ENCODE results near the gene FNDC3B. TPM values are rescaled to one million over a fixed set of nuclear protein-coding genes. Genes with fewer than 3 reads are reported as not detected.
A peak's percentile ranks its signal among the peaks of the same experiment; 100 is the strongest.

The FNDC3B gene
- total RNA-seq, 4 donors from 2014 or later = 23.9 to 61.9 (median 37.0) TPM

DNA sequence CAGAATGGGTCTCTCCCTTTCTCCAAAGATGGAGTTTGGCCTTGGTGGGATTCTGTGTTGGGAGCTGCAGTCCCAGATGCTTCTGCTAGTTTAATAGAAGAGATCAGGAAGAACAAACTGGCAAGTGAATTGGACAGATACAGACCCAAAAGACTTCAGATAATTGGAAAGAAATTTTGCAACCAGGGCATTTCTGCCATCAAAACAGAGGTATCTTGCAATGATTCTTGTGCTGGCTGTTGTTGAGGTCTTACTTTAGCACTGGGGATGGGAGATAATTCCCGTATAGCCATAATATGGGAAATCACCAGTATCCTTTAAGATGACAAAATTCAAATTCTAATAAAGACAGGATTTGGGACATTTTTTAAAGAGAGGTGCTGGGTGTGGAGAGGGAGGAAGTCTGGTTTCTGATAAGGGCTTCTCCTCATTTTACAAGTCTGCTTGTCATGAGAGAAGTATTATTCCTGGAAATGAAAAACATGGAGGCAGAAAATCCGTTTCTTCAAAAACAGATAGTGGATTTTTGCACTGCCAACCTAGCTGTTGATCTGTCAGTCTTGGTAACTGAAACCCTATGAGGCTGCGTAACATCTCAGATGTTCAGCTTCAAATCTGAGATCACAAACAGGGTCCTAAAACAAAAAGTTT, 40.1 kb downstream of the FNDC3B start:
- H3K9me3 ChIP-seq = no peaks in the 10 kb centered on the region
- H3K36me3 ChIP-seq = no peaks in the 10 kb centered on the region
- no peak overlapping the region for H3K27ac ChIP-seq
- H3K27me3 ChIP-seq = no peaks in the 10 kb centered on the region
- WGBS = 93% methylated on average over 3 of the region's 3 CpGs
- peaks cover 26% of the 10 kb centered on the region for H3K4me1 ChIP-seq
- TF ChIP-seq EP300 (IDR thresholded peaks at IDR 0.05) (no peak), POLR2AphosphoS5 (IDR thresholded peaks at IDR 0.05) (no peak), CTCF (IDR thresholded peaks at IDR 0.05) (no peak), POLR2A (IDR thresholded peaks at IDR 0.05) (no peak)
- no peak overlapping the region for H3K4me3 ChIP-seq
- DNase-seq (ENCODE audit: low spot score in 2 of 2) = no peak

- 90% methylated on average over 1 of the region's 1 CpG for WGBS
- Histone ChIP-seq H3K4me1 (peaks cover 19% of the 10 kb centered on the region), H3K27ac (no peak overlapping the region), H3K36me3 (no peaks in the 10 kb centered on the region), H3K4me3 (no peak overlapping the region), H3K9me3 (no peaks in the 10 kb centered on the region), H3K27me3 (no peaks in the 10 kb centered on the region)
- TF ChIP-seq POLR2AphosphoS5 (IDR thresholded peaks at IDR 0.05) = no peak
- TF ChIP-seq EP300 (IDR thresholded peaks at IDR 0.05) = no peak
- TF ChIP-seq POLR2A (IDR thresholded peaks at IDR 0.05) = no peak
- no peak for TF ChIP-seq CTCF (IDR thresholded peaks at IDR 0.05)
- no peak for DNase-seq (ENCODE audit: low spot score in 2 of 2)
Observed at GRCh38 chr3:172080503-172080902, 41.1 kb downstream of the FNDC3B start.

DNA sequence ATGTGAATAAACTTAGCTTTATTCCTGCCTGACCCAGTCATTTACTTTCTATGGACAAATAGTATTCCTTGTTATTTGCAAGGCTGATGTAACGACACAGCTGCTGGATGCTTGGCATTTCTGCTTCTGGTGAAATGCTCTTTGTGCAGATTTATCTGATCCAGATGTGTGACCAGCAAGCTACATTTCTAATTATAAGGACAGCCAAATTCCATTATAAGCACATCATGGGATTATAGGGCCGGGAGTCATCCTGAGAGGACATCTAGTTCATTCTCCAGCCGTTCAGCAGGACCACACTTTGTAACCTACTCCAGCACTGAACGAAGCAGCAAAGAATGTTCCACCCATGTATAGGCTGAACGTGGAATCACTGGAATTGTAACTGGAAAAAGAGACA, 42.9 kb downstream of the FNDC3B start:
- Histone ChIP-seq H3K27ac (peak overlapping the region; percentile 80), H3K36me3 (no peaks in the 10 kb centered on the region), H3K9me3 (no peaks in the 10 kb centered on the region), H3K27me3 (no peaks in the 10 kb centered on the region), H3K4me3 (no peak overlapping the region), H3K4me1 (peaks cover 23% of the 10 kb centered on the region)
- 59% methylated on average over 5 of the region's 5 CpGs for WGBS
- peak in 1 of 2 donors; percentile 67 for DNase-seq (ENCODE audit: low spot score in 2 of 2)
- TF ChIP-seq CTCF (IDR thresholded peaks at IDR 0.05) (no peak), POLR2A (IDR thresholded peaks at IDR 0.05) (peak in 1 of 2 donors; percentile 24), POLR2AphosphoS5 (IDR thresholded peaks at IDR 0.05) (peak; percentile 3 to 92 (median 31))

GRCh38 chr3:172082820-172083513, 43.6 kb downstream of the FNDC3B start:
- Histone ChIP-seq H3K36me3 (no peaks in the 10 kb centered on the region), H3K9me3 (no peaks in the 10 kb centered on the region), H3K4me3 (no peak overlapping the region), H3K27ac (peak overlapping the region; percentile 80), H3K27me3 (no peaks in the 10 kb centered on the region), H3K4me1 (peaks cover 30% of the 10 kb centered on the region)
- no peak for DNase-seq (ENCODE audit: low spot score in 2 of 2)
- 95% methylated on average over 5 of the region's 5 CpGs for WGBS
- no peak for TF ChIP-seq POLR2AphosphoS5 (IDR thresholded peaks at IDR 0.05)
- no peak for TF ChIP-seq POLR2A (IDR thresholded peaks at IDR 0.05)
- no peak for TF ChIP-seq EP300 (IDR thresholded peaks at IDR 0.05)
- TF ChIP-seq CTCF (IDR thresholded peaks at IDR 0.05) = no peak

DNA sequence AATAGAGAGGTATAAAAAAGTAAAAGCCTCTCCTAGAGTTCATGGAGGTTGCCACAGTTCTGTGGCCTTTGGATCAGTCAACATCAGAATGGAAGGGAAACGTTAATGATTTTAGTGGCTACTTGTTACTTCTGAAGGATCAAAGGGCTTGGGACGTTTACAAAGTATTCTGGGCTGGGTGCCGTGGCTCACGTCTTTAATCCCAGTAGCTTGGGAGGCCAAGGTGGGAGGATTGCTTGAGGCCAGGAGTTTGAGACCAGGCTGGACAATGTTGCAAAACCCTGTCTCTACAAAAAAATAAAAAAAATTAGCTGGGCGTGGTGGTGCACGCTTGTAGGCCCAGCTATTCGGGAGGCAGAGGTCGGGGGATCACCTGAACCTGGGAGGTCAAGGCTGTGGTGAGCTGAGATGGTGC, 44.6 kb downstream of the FNDC3B start:
- Histone ChIP-seq H3K27ac (peak overlapping the region; percentile 80), H3K4me1 (peaks cover 37% of the 10 kb centered on the region), H3K27me3 (no peaks in the 10 kb centered on the region), H3K9me3 (no peaks in the 10 kb centered on the region), H3K36me3 (no peaks in the 10 kb centered on the region), H3K4me3 (no peak overlapping the region)
- no peak for DNase-seq (ENCODE audit: low spot score in 2 of 2)
- no peak for TF ChIP-seq POLR2A (IDR thresholded peaks at IDR 0.05)
- TF ChIP-seq CTCF (IDR thresholded peaks at IDR 0.05) = no peak
- TF ChIP-seq EP300 (IDR thresholded peaks at IDR 0.05) = no peak
- TF ChIP-seq POLR2AphosphoS5 (IDR thresholded peaks at IDR 0.05) = no peak
- WGBS = 96% methylated on average over 8 of the region's 8 CpGs

Data from suprapubic skin (tissue), 4 donors.